WTC11 (cell line): ENCODE measurements around the gene MYH10. TPM values are rescaled to one million over a fixed set of nuclear protein-coding genes. Genes with fewer than 3 reads are reported as not detected.

Source experiments
- ATAC-seq: fragments of 200-7000 bp; cut with Tn5 transposase; 2 replicates; pipeline ENCODE4 v1.10.0; 2021; ENCODE audit warnings: mild to moderate bottlenecking, moderate library complexity
- CTCF ChIA-PET: fragments of 300-600 bp; sonication (Branson Sonifier 250); formaldehyde crosslinking; loops from one replicate; lab custom pipeline; 2021; ENCODE audit warnings: antibody characterized with exemption; lab: Charles Lee
- POLR2A ChIA-PET: fragments of 350-600 bp; sonication (Branson Sonifier 250); formaldehyde crosslinking; loops from one replicate; lab custom pipeline; 2021; ENCODE audit warnings: antibody characterized with exemption; lab: Charles Lee
- DNase-seq: peaks from one replicate; pipeline ENCODE4 v3.0.0; 2021; ENCODE audit warnings: low spot score
- H3K27ac Mint-ChIP-seq: 2 replicates; pipeline ENCODE4 v1.8.0; 2021; ENCODE audit warnings: mixed read lengths
- H3K27me3 Mint-ChIP-seq: 2 replicates; pipeline ENCODE4 v1.8.0; 2021; ENCODE audit warnings: low read depth, mild to moderate bottlenecking, moderate library complexity, mixed read lengths
- H3K36me3 Mint-ChIP-seq: 2 replicates; pipeline ENCODE4 v1.8.0; 2021; ENCODE audit warnings: mixed read lengths
- H3K4me1 Mint-ChIP-seq: 2 replicates; pipeline ENCODE4 v1.8.0; 2022; ENCODE audit warnings: mixed read lengths
- H3K4me3 Mint-ChIP-seq: 2 replicates; pipeline ENCODE4 v1.8.0; 2021; ENCODE audit warnings: mild to moderate bottlenecking, moderate library complexity, mixed read lengths
- H3K9me3 Mint-ChIP-seq: 2 replicates; pipeline ENCODE4 v1.8.0; 2021; ENCODE audit warnings: mixed read lengths
- CTCF ChIP-seq: fragments of 200-600 bp; IDR thresholded peaks from 2 replicates; pipeline ENCODE4 v1.8.0; 2022; ENCODE audit warnings: antibody characterized with exemption
- ERG ChIP-seq: fragments of 250-450 bp; sonication (Bioruptor Pico); IDR thresholded peaks from 2 replicates; pipeline ENCODE4 v1.8.0; 2021; ENCODE audit warnings: mild to moderate bottlenecking
- FOXJ3 ChIP-seq: sonication (generic); formaldehyde crosslinking; IDR thresholded peaks from 2 replicates; pipeline ENCODE4 v1.9.0; 2021; ENCODE audit warnings: missing genetic modification reagents, mild to moderate bottlenecking, borderline replicate concordance
- GRHL2 ChIP-seq: fragments of 250-450 bp; sonication (Bioruptor Pico); IDR thresholded peaks from 2 replicates; pipeline ENCODE4 v1.8.0; 2022; ENCODE audit warnings: mild to moderate bottlenecking, moderate library complexity; ENCODE audit not compliant: insufficient replicate concordance, severe bottlenecking
- KAT7 ChIP-seq: sonication (generic); formaldehyde crosslinking; IDR thresholded peaks from 2 replicates; pipeline ENCODE4 v1.8.1; 2023; ENCODE audit warnings: missing genetic modification reagents, mild to moderate bottlenecking, borderline replicate concordance
- MXD4 ChIP-seq: fragments of 250-450 bp; sonication (Bioruptor Pico); IDR thresholded peaks from 2 replicates; pipeline ENCODE4 v1.8.0; 2021; ENCODE audit warnings: mild to moderate bottlenecking, moderate library complexity, borderline replicate concordance
- NFATC4 ChIP-seq: fragments of 250-450 bp; sonication (Bioruptor Pico); IDR thresholded peaks from 2 replicates; pipeline ENCODE4 v1.9.0; 2021; ENCODE audit warnings: mild to moderate bottlenecking
- NR2C2 ChIP-seq: sonication (generic); formaldehyde crosslinking; IDR thresholded peaks from 2 replicates; pipeline ENCODE4 v1.8.0; 2022; ENCODE audit warnings: mild to moderate bottlenecking, missing genetic modification reagents
- SOX15 ChIP-seq: fragments of 250-450 bp; sonication (Bioruptor Pico); IDR thresholded peaks from 2 replicates; pipeline ENCODE4 v1.9.0; 2021; ENCODE audit warnings: mild to moderate bottlenecking
- ZNF232 ChIP-seq: sonication (generic); formaldehyde crosslinking; IDR thresholded peaks from 2 replicates; pipeline ENCODE4 v1.8.0; 2022; ENCODE audit warnings: mild to moderate bottlenecking, missing genetic modification reagents
- ZNF263 ChIP-seq: sonication (generic); formaldehyde crosslinking; IDR thresholded peaks from 2 replicates; pipeline ENCODE4 v1.8.1; 2022; ENCODE audit warnings: low read depth, mild to moderate bottlenecking, moderate library complexity, missing genetic modification reagents
- ZNF423 ChIP-seq: fragments of 250-450 bp; sonication (Bioruptor Pico); IDR thresholded peaks from 2 replicates; pipeline ENCODE4 v2.1.2; 2022; ENCODE audit warnings: mild to moderate bottlenecking, moderate library complexity
- ZNF671 ChIP-seq: fragments of 250-450 bp; sonication (Bioruptor Pico); IDR thresholded peaks from 2 replicates; pipeline ENCODE4 v1.8.0; 2021; ENCODE audit warnings: mild to moderate bottlenecking
- total RNA-seq: library from RNA; stranded (reverse); gene quantifications from 3 replicates; pipeline ENCODE4 v1.2.3, GENCODE V29; 2021
- TF ChIP-seq, protein P1 (sequence below): sonication (generic); formaldehyde crosslinking; IDR thresholded peaks from 2 replicates; pipeline ENCODE4 v1.8.1; 2022; ENCODE audit warnings: low read depth, mild to moderate bottlenecking, moderate library complexity, missing genetic modification reagents, borderline replicate concordance
- TF ChIP-seq, protein P2 (sequence below): sonication (generic); formaldehyde crosslinking; IDR thresholded peaks from 2 replicates; pipeline ENCODE4 v1.8.1; 2022; ENCODE audit warnings: mild to moderate bottlenecking, missing genetic modification reagents, moderate library complexity, borderline replicate concordance
- TF ChIP-seq, protein P3 (sequence below): fragments of 250-450 bp; sonication (Bioruptor Pico); IDR thresholded peaks from 2 replicates; pipeline ENCODE4 v1.9.0; 2021; ENCODE audit warnings: mild to moderate bottlenecking
- TF ChIP-seq, protein P4 (sequence below): sonication (generic); formaldehyde crosslinking; IDR thresholded peaks from 2 replicates; pipeline ENCODE4 v1.8.0; 2022; ENCODE audit warnings: mild to moderate bottlenecking, missing genetic modification reagents

MYH10 gene
- total RNA-seq, 1 experiment from 2014 or later = 231 TPM

GRCh38 chr17:8496081-8496480, 134.4 kb downstream of the MYH10 start (continued):
- TF ChIP-seq CTCF = no peak

GRCh38 chr17:8494506-8495111, 135.9 kb downstream of the MYH10 start:
- peak overlapping the region; percentile 35; the same call in 1 of the 2 replicates for H3K27ac Mint-ChIP-seq
- POLR2A ChIA-PET = interaction anchor here (0.9 kb wide), 1 partner anchor 19 kb away, joined by 3 read pairs; no protein-coding TSS in a partner anchor
- TF ChIP-seq ZNF671 (no peak), NR2C2 (CRISPR knock-in tag) (no peak), MXD4 (CRISPR knock-in tag) (no peak), FOXJ3 (CRISPR knock-in tag) (no peak)
- TF ChIP-seq, protein P1, sequence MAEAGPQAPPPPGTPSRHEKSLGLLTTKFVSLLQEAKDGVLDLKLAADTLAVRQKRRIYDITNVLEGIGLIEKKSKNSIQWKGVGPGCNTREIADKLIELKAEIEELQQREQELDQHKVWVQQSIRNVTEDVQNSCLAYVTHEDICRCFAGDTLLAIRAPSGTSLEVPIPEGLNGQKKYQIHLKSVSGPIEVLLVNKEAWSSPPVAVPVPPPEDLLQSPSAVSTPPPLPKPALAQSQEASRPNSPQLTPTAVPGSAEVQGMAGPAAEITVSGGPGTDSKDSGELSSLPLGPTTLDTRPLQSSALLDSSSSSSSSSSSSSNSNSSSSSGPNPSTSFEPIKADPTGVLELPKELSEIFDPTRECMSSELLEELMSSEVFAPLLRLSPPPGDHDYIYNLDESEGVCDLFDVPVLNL (CRISPR knock-in tag) = no peak
- TF ChIP-seq, all 79 proteins: peak for 0
- no peaks in the 10 kb centered on the region for H3K4me1 Mint-ChIP-seq
- H3K36me3 Mint-ChIP-seq = peaks cover 85% of the 10 kb centered on the region
- H3K9me3 Mint-ChIP-seq = no peaks in the 10 kb centered on the region
- ATAC-seq = no peak
- DNase-seq = no peak
- no peaks in the 10 kb centered on the region for H3K27me3 Mint-ChIP-seq
- CTCF ChIA-PET = no interaction called here
- H3K4me3 Mint-ChIP-seq = no peak overlapping the region

DNA sequence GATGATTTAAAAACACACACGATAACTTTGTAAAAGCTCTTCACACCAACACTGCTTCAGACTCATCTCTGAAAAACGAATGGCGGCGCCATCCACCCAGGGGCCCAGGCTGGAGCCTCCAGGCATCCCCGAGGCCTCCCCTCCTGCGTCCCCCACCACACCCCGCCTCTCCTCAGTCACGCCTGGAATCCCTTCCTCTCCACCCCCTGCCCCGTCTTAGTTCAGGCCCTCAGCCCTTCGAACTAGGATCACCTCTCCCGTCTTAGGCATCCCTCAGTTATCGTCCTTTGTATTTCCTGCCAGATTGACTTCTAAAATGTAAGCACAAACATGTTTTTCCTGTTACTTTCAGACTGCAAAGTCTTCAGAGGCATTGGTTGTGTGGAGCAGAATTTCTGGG, 136.5 kb downstream of the MYH10 start:
- H3K36me3 Mint-ChIP-seq = peaks cover 85% of the 10 kb centered on the region
- TF ChIP-seq NFATC4 (CRISPR knock-in tag) (no peak), ZNF232 (CRISPR knock-in tag) (no peak), SOX15 (no peak), KAT7 (no peak), GRHL2 (CRISPR knock-in tag) (no peak), ERG (CRISPR knock-in tag) (no peak), ZNF263 (CRISPR knock-in tag) (no peak), ZNF423 (no peak)
- TF ChIP-seq, protein P2, sequence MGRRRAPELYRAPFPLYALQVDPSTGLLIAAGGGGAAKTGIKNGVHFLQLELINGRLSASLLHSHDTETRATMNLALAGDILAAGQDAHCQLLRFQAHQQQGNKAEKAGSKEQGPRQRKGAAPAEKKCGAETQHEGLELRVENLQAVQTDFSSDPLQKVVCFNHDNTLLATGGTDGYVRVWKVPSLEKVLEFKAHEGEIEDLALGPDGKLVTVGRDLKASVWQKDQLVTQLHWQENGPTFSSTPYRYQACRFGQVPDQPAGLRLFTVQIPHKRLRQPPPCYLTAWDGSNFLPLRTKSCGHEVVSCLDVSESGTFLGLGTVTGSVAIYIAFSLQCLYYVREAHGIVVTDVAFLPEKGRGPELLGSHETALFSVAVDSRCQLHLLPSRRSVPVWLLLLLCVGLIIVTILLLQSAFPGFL (CRISPR knock-in tag) = no peak
- TF ChIP-seq, protein P3, sequence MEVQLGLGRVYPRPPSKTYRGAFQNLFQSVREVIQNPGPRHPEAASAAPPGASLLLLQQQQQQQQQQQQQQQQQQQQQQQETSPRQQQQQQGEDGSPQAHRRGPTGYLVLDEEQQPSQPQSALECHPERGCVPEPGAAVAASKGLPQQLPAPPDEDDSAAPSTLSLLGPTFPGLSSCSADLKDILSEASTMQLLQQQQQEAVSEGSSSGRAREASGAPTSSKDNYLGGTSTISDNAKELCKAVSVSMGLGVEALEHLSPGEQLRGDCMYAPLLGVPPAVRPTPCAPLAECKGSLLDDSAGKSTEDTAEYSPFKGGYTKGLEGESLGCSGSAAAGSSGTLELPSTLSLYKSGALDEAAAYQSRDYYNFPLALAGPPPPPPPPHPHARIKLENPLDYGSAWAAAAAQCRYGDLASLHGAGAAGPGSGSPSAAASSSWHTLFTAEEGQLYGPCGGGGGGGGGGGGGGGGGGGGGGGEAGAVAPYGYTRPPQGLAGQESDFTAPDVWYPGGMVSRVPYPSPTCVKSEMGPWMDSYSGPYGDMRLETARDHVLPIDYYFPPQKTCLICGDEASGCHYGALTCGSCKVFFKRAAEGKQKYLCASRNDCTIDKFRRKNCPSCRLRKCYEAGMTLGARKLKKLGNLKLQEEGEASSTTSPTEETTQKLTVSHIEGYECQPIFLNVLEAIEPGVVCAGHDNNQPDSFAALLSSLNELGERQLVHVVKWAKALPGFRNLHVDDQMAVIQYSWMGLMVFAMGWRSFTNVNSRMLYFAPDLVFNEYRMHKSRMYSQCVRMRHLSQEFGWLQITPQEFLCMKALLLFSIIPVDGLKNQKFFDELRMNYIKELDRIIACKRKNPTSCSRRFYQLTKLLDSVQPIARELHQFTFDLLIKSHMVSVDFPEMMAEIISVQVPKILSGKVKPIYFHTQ (CRISPR knock-in tag) = no peak
- TF ChIP-seq, protein P4, sequence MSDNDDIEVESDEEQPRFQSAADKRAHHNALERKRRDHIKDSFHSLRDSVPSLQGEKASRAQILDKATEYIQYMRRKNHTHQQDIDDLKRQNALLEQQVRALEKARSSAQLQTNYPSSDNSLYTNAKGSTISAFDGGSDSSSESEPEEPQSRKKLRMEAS (CRISPR knock-in tag) = no peak
- TF ChIP-seq, all 79 proteins: peak for 0

More for the DNA sequence above, 136.5 kb downstream of the MYH10 start:
- no peak for ATAC-seq
- no peaks in the 10 kb centered on the region for H3K27me3 Mint-ChIP-seq
- CTCF ChIA-PET = interaction anchor here (0.9 to 1.2 kb wide), 2 partner anchors 251 to 292 kb away, joined by 3 read pairs; no protein-coding TSS in a partner anchor
- H3K27ac Mint-ChIP-seq = peak overlapping the region; percentile 35; the same call in 1 of the 2 replicates
- no peak overlapping the region for H3K4me3 Mint-ChIP-seq
- no peak for DNase-seq
- H3K4me1 Mint-ChIP-seq = no peaks in the 10 kb centered on the region
- POLR2A ChIA-PET = no interaction called here
- H3K9me3 Mint-ChIP-seq = no peaks in the 10 kb centered on the region
